Subcutaneous abdominal adipose tissue (tissue), 5 donors: ENCODE measurements around the gene AIFM2.

Experiments
- H3K27ac ChIP-seq: one replicate; pipeline ENCODE4 v1.7.0; 2013; ENCODE audit warnings: low read depth, mild to moderate bottlenecking, inconsistent platforms, low read length, moderate library complexity
- H3K27me3 ChIP-seq, 5 donors: one replicate each; pipeline ENCODE4 v1.7.0; 2013; ENCODE audit warnings: low read length in 5 of 5, inconsistent platforms in 1 of 5; ENCODE audit not compliant: control insufficient read depth in 5 of 5, insufficient read depth in 4 of 5
- H3K36me3 ChIP-seq, 5 donors: one replicate each; pipeline ENCODE4 v1.7.0; 2013; ENCODE audit warnings: low read length in 5 of 5; ENCODE audit not compliant: control insufficient read depth in 5 of 5, insufficient read depth in 5 of 5
- H3K4me1 ChIP-seq, 5 donors: one replicate each; pipeline ENCODE4 v1.7.0; 2013; ENCODE audit warnings: low read length in 5 of 5, mild to moderate bottlenecking in 3 of 5, moderate library complexity in 1 of 5; ENCODE audit not compliant: control insufficient read depth in 5 of 5, insufficient read depth in 5 of 5
- H3K4me3 ChIP-seq, 5 donors: one replicate each; pipeline ENCODE4 v1.7.0; 2013; ENCODE audit warnings: low read length in 5 of 5, low read depth in 1 of 5
- H3K9ac ChIP-seq, 5 donors: one replicate each; pipeline ENCODE4 v1.7.0; 2013; ENCODE audit warnings: low read length in 5 of 5, mild to moderate bottlenecking in 4 of 5, moderate library complexity in 3 of 5
- H3K9me3 ChIP-seq, 5 donors: one replicate each; pipeline ENCODE4 v1.7.0; 2013; ENCODE audit warnings: low read length in 5 of 5; ENCODE audit not compliant: control insufficient read depth in 5 of 5
- donor health status: healthy.
- donor health status: healthy.
- donor health status: healthy.
- donor health status: healthy.
- donor health status: healthy.

Gene AIFM2

DNA sequence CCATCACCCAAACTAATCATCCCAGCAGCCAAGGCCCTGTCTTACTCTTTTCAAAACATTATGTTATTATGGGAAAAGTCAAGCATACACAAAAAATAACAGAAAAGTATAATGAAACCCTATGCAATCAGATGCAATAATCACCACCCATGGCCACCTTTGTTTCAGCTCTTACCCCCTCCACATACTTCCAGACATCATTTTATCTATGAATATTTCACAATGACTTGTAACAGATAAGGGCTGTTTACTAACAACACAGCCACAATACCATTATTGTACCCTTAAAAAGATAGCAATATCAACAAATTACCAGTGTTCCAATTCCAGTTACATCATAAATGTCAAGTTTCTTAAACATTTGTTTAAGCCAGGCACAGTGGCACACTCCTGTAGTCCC, 35.2 kb downstream of the AIFM2 start:
- no peak overlapping the region for H3K27ac ChIP-seq
- no peak overlapping the region for H3K4me3 ChIP-seq
- H3K9me3 ChIP-seq, result no peaks in the 10 kb centered on the region
- no peaks in the 10 kb centered on the region for H3K27me3 ChIP-seq
- H3K9ac ChIP-seq, result no peak overlapping the region
- H3K36me3 ChIP-seq, result peaks cover 4 to 35% (median 17%) of the 10 kb centered on the region in 5 donors
- peaks cover 0 to 4% (median 0%) of the 10 kb centered on the region in 5 donors for H3K4me1 ChIP-seq

DNA sequence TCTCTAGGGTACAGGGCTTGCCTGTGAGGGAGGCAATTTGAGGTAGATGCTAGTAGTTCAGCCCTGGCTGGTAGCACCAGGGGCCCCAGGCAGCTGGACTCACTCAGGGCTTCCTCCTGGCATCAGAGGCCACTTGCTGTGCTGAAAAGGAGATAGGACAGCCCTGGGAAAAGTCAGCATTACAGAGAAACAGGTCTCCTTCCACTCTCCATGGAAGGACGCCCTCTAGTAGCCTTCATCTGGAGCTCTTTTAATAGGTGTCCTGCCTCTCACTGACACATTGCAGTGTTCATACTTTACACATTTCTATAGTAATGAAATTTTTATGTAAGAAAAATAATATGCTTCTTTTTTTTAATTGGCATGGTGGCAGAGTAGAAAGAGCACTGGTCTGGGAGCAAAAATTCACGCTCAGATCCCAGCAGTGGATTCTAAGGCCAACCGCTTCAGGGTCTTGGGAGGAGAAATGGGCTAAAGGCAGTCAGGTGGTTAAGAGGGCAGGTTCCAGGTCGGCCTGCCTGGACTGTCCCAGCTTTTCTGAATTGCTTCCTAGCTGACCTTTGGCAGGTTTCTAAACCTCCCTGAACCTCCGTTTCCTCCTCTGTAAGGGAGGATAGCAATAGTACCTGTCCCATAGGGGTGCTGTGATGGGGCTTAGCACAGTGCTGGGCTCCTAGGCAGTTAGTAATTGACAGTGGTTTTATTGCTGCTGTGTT, 35.8 kb downstream of the AIFM2 start:
- H3K9ac ChIP-seq, result no peak overlapping the region
- H3K27me3 ChIP-seq, result no peaks in the 10 kb centered on the region
- peaks cover 4 to 38% (median 17%) of the 10 kb centered on the region in 5 donors for H3K36me3 ChIP-seq
- peaks cover 0 to 4% (median 2%) of the 10 kb centered on the region in 5 donors for H3K4me1 ChIP-seq
- no peak overlapping the region for H3K4me3 ChIP-seq
- H3K9me3 ChIP-seq, result no peaks in the 10 kb centered on the region
- H3K27ac ChIP-seq, result no peak overlapping the region

DNA sequence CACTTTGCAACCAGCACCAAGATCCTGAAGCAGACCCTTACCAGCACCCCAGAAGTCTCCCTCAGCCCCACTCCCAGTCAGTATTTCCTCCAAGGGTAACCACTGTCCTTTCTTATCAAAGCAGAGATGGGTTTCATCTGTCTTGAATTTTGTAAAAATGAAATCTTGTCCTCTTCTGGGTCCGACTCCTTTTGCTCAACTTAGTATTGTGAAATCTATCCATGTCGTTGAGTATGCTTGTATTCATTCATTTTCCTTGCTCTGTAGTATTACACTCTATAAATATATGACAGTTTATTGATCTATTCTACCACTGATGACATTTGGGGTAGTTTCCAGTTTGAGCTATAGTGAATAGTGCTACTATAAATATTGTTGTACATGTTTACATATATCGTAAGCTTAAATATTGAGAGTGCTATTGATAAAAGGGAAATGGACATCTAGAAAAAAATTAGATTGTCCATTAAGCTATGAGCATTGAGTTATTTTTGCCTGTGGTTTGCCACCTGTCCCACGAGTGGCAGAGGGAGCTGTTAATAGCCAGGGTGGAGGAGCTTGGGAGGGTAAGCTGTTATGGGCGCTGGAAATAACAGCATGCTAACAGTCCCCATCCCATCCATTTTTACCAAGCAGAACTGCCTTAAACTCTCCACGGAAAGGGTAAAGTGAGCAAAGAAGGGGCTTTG, 36.5 kb downstream of the AIFM2 start:
- Histone ChIP-seq H3K36me3 (peaks cover 4 to 41% (median 17%) of the 10 kb centered on the region in 5 donors), H3K27ac (no peak overlapping the region)

DNA sequence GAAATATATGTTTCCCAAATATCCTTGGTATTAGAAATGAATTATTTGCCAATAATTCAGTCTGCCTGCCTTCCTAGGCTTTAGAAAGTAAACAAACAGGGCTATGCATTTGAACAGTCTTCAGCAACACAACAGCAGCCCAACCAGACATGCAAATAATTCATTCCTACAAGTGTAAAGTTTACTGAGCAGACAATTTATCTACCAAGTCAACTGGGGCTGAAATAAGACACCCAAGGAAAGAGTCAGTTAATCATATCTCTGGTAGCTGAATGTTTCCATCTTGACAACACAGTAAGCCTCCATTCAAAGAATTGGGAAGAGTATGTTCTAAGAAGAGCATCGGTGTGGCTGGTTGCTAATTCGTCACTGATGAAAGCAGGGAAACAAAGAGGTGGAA, 38.4 kb downstream of the AIFM2 start:
- Histone ChIP-seq H3K4me1 (peaks cover 0 to 5% (median 3%) of the 10 kb centered on the region in 5 donors), H3K4me3 (no peak overlapping the region), H3K9ac (peak overlapping the region in 1 of 5 donors; percentile 48), H3K27ac (no peak overlapping the region), H3K36me3 (peaks cover 4 to 29% (median 14%) of the 10 kb centered on the region in 5 donors), H3K27me3 (no peaks in the 10 kb centered on the region), H3K9me3 (no peaks in the 10 kb centered on the region)

More for the DNA sequence above, 36.5 kb downstream of the AIFM2 start:
- Histone ChIP-seq H3K9ac (no peak overlapping the region), H3K4me3 (no peak overlapping the region), H3K9me3 (no peaks in the 10 kb centered on the region), H3K27me3 (no peaks in the 10 kb centered on the region), H3K4me1 (peaks cover 0 to 5% (median 3%) of the 10 kb centered on the region in 5 donors)

DNA sequence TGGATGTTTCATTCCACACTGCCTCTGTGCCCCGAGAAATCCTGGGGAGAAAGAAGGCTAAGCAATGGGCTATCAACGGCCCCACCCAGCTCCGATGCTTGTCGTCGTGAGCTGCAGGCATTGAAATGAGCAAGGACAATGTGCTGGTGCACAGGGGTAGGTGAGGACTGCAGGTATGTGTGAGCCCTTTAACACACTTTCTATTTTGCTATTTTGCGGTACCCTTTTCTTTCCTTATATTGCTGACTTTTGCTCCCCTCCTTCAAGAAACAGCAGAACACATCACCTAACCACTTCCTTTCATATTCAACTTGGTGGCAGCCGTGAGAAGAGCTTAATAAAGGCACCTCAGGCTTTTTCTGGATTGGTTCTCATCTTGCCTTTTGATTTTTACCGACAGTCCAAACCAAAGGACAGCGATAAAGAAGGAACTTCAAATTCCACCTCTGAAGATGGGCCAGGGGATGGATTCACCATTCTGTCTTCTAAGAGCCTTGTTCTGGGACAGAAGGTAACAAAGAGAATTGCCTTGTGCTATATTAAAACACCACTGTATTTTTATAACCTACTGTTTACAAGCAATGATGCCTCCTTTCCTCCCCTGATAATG, 39.2 kb downstream of the AIFM2 start:
- H3K27me3 ChIP-seq, result no peaks in the 10 kb centered on the region
- H3K27ac ChIP-seq, result no peak overlapping the region
- H3K36me3 ChIP-seq, result peaks cover 3 to 21% (median 6%) of the 10 kb centered on the region in 5 donors
- H3K9me3 ChIP-seq, result no peaks in the 10 kb centered on the region
- no peak overlapping the region for H3K9ac ChIP-seq
- H3K4me1 ChIP-seq, result peaks cover 0 to 5% (median 3%) of the 10 kb centered on the region in 5 donors
- H3K4me3 ChIP-seq, result no peak overlapping the region

DNA sequence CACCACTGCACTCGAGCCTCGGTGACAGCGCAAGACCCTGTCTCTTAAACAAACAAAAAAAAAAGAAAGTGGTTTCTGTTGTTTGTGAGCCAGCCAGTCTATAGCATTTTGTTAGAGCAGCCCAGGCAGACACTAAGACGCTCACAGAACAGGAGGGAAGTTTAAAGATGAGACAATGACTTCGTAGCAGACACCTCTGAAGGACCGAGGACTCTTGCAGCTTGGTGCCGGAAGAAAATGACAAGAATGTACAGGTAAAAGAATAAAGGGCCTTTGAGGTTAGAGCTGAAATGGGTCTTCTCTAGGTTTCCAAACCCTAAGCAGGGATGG, 40.3 kb downstream of the AIFM2 start:
- peaks cover 0 to 11% (median 8%) of the 10 kb centered on the region in 5 donors for H3K4me1 ChIP-seq
- H3K4me3 ChIP-seq, result no peak overlapping the region
- H3K9ac ChIP-seq, result no peak overlapping the region
- H3K9me3 ChIP-seq, result no peaks in the 10 kb centered on the region
- H3K27me3 ChIP-seq, result no peaks in the 10 kb centered on the region
- peaks cover 3 to 21% (median 5%) of the 10 kb centered on the region in 5 donors for H3K36me3 ChIP-seq
- no peak overlapping the region for H3K27ac ChIP-seq

DNA sequence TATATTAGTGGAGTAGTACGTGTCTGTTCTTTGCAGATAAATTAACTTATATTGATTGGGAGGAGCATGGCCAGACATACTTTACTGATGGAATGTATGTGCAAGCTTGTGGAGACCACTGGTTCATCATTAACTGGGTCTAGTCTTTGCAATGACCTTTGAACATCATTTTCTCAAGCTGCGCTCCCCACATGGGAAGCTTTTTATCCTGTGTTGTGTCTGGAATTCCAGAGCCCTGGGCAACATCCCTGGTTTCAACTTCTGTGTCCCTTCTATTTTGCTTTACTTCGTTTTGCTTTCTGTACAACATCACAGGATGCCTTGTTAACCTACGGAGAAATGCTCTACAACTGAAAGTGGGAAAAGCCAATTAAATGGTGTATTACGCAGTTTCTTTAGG, 41.7 kb downstream of the AIFM2 start:
- H3K9me3 ChIP-seq, result no peaks in the 10 kb centered on the region
- H3K4me3 ChIP-seq, result no peak overlapping the region
- no peak overlapping the region for H3K27ac ChIP-seq
- peaks cover 0 to 9% (median 7%) of the 10 kb centered on the region in 5 donors for H3K4me1 ChIP-seq
- H3K36me3 ChIP-seq, result peaks cover 3 to 17% (median 5%) of the 10 kb centered on the region in 5 donors
- H3K27me3 ChIP-seq, result no peaks in the 10 kb centered on the region
- H3K9ac ChIP-seq, result no peak overlapping the region

DNA sequence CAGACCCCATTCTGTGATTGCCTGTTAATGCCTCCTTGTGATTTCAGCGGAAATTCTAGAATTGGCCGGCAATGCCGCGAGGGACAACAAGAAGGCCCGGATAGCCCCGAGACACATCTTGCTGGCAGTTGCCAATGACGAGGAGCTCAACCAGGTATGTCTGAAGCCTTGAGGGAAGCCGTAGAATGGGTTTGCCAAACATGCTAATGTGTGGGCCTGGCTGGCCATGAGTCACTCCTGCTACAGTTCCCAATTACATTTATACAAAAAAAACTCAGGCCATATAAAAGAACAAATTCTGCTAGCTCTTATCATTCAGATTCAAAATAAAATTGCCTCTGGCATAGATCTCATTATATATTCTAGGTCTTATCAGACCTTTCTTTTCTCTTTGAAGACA, 42.6 kb downstream of the AIFM2 start:
- Histone ChIP-seq H3K27me3 (no peaks in the 10 kb centered on the region), H3K9ac (no peak overlapping the region), H3K36me3 (peaks cover 3 to 17% (median 5%) of the 10 kb centered on the region in 5 donors), H3K9me3 (no peaks in the 10 kb centered on the region), H3K27ac (no peak overlapping the region), H3K4me1 (peaks cover 0 to 13% (median 9%) of the 10 kb centered on the region in 5 donors), H3K4me3 (no peak overlapping the region)

DNA sequence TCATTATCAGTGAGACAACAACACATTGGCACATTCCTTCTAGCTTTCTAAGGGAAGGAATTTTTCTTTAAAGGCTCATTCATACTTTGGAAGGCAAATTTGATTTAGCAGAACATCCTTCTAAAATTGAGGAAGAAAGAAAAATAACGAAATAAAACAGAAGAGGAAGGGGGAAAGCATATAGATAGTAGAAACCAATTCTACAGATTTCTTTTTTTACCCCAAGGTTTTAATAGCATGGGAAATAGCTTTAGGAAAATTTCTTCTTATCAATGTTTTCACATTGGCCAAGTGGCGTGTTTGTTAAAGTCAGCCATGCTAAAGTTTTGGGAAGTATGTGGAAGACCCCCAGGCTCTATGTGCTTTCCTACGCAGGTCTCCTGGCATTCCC, 44.3 kb downstream of the AIFM2 start:
- Histone ChIP-seq H3K9me3 (no peaks in the 10 kb centered on the region), H3K36me3 (peaks cover 0 to 7% (median 4%) of the 10 kb centered on the region in 5 donors), H3K4me1 (peaks cover 0 to 13% (median 9%) of the 10 kb centered on the region in 5 donors), H3K27me3 (no peaks in the 10 kb centered on the region), H3K27ac (no peak overlapping the region), H3K9ac (no peak overlapping the region), H3K4me3 (no peak overlapping the region)
